HG03175 (cell line): ENCODE measurements around the gene CCL21.

Experiments
- ATAC-seq: cut with Tn5 transposase; IDR thresholded peaks from one replicate; pipeline ENCODE4 v1.9.1; 2021; ENCODE audit warnings: mild to moderate bottlenecking, moderate library complexity; ENCODE audit not compliant: unreplicated experiment

Gene CCL21

GRCh38 chr9:34709196-34709978 lies 549 bp downstream of the CCL21 start:
- no peak for ATAC-seq

DNA sequence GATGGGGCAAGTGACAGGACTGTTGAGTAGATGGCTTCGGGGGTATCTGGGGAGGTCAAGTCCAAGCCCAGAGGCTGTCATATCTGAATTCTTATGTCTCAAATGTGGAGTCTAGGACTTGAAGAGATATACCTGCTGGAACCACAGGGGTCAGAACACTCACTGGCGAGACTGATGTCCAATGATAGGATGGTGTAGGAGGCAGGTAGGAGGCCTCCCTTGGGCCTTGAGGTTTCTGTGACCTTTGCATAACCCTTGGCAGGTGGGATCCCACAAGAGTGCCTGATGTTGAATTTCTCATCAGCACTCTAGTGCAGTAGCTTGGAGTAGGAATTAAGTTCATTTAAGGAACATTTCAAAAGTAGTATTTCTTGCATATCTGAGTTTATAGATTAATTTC lies 2.8 kb downstream of the CCL21 start:
- no peak for ATAC-seq

GRCh38 chr9:34701769-34702736 lies 7.9 kb downstream of the CCL21 start:
- no peak for ATAC-seq

GRCh38 chr9:34701023-34701768 lies 8.7 kb downstream of the CCL21 start:
- no peak for ATAC-seq

DNA sequence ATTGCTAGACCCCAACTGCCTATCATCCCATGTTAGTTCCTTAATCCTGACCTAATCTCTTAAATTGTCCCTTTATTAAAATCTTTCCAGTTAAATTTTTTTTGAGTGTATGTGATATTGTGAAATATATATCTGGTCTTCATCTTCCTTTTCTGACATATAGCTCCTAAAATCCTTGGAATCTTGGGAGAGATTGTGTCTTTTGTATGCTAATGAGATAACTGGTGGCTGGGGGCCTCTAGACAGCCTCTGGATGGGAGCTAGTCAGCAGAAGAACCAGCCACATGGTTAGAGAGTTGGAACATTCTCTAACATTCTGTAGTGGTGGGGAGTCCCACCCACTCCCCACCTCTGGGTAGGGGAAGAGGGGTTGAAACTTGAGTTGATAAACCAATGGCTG lies 15.1 kb downstream of the CCL21 start:
- no peak for ATAC-seq

DNA sequence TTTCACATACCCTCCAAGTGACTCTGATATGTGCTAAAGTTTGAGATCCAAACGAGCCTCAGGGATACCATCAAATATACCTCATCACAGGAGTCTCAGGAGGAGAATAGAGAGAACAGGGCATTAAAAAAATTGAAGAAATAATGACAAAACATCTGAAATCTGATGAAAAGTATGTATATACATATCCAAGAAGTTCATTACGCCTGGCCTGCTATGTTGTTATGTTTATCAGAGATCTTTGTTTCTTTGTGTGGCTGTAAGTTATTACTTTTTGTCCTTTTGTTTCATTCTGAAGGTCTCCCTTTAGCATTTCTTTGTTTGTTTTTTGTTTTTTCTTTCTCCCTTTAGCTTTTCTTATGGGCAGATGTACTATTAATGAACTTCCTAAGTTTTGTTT lies 16.4 kb downstream of the CCL21 start:
- ATAC-seq = no peak

DNA sequence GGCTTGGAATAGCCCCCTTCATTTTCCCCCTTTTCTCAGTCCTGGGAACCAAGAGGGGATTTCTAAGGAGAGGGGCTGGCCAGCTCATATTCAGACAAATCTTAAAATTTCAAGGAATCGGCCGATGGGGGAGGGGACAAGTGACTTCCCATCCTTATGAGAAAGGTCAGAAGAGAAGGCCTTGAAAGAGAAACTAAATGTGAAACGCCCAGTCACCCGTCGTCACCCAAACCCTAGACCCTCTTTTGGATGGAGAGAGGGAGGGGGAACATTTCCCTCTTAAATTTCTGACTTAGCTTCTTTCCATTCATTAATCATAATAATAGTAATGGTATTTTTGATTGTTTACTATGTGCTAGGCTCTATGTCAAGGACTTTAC lies 18.0 kb downstream of the CCL21 start:
- no peak for ATAC-seq

GRCh38 chr9:34690983-34691935 lies 18.7 kb downstream of the CCL21 start, which contains the start of gene CCL19:
Gene CCL19 (minus strand): TSS chr9:34691276. CDS start chr9:34691139, 137 bp downstream.
- no peak for ATAC-seq

- no peak for ATAC-seq
Measured at GRCh38 chr9:34689512-34689911, 20.4 kb downstream of the CCL21 start.

GRCh38 chr9:34689116-34689470 lies 20.8 kb downstream of the CCL21 start:
- ATAC-seq = no peak

GRCh38 chr9:34688329-34689115 lies 21.4 kb downstream of the CCL21 start:
- no peak for ATAC-seq

- no peak for ATAC-seq
Measured at GRCh38 chr9:34687276-34688030, 22.5 kb downstream of the CCL21 start.

GRCh38 chr9:34686732-34687131 lies 23.2 kb downstream of the CCL21 start:
- ATAC-seq = no peak

GRCh38 chr9:34686231-34686630 lies 23.7 kb downstream of the CCL21 start:
- ATAC-seq = no peak

DNA sequence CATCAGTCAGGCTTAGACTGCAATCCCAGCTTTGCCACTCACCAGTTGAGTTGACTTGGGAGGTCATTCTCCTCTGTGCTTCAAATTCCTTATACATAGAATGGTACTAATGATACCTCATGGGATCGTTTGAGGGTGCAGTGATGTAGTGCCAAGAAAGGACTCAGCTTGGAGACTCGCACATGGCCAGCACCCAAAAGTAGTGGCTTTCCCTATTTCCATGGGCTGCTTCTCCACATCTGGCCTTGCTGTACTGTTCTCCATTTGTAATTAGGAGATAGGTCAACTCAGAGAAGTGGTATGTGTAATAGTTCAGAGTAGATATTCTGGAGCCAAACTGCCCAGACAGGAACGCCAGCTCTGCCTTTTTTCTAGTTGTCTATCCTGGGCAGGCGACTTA lies 24.3 kb downstream of the CCL21 start:
- ATAC-seq = no peak

- ATAC-seq = no peak
Measured at GRCh38 chr9:34684816-34685215, 25.1 kb downstream of the CCL21 start.

DNA sequence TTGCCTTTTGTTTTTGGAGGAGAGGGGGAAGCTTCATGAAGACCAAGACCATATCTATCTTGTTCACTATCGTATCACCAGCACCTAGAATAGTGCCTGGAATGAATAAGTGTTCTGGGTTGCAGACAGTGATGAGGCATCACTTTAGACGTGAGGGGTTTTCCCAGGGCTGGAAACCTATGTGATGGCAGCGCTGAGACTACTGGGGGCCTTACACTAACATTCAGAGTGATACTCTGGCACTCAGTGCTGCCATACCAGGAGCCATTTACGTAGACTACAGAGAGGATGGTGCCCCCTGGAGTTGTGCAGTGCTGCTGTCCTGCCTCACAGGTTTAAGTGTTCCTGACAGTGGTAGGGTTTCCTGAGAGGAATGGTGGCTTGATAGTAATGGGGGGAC lies 25.8 kb downstream of the CCL21 start:
- ATAC-seq = no peak

GRCh38 chr9:34675869-34676268 lies 34.1 kb downstream of the CCL21 start:
- ATAC-seq = no peak
